Thymus (tissue), 11 donors: ENCODE measurements around the gene PCDH1. TPM values are rescaled to one million over a fixed set of nuclear protein-coding genes. Genes with fewer than 3 reads are reported as not detected.

Experiments
- DNase-seq, 9 donors: peaks; one replicate each; pipeline ENCODE4 v3.0.0-alpha.2; 2013; ENCODE audit warnings: low spot score in 9 of 9, low read depth in 6 of 9, missing footprints in 1 of 9
- H3K27ac ChIP-seq, 2 donors: one replicate each; pipeline ENCODE4 v1.5.1; 2013; ENCODE audit warnings: control low read depth in 1 of 2, low read depth in 1 of 2, low read length in 1 of 2, mild to moderate bottlenecking in 1 of 2, moderate library complexity in 1 of 2
- H3K27me3 ChIP-seq, 2 donors: one replicate each; pipeline ENCODE4 v1.5.1; 2013; ENCODE audit warnings: low read length in 1 of 2; ENCODE audit not compliant: control insufficient read depth in 2 of 2, insufficient read depth in 1 of 2
- H3K36me3 ChIP-seq, 2 donors: one replicate each; pipeline ENCODE4 v1.5.1; 2013; ENCODE audit warnings: low read length in 1 of 2, mild to moderate bottlenecking in 1 of 2, moderate library complexity in 1 of 2; ENCODE audit not compliant: control insufficient read depth in 2 of 2, insufficient read depth in 2 of 2
- H3K4me1 ChIP-seq, 2 donors: one replicate each; pipeline ENCODE4 v1.5.1; 2013; ENCODE audit warnings: low read length in 2 of 2; ENCODE audit not compliant: control insufficient read depth in 2 of 2, insufficient read depth in 2 of 2
- H3K4me3 ChIP-seq, 2 donors: one replicate each; pipeline ENCODE4 v1.5.1; 2013; ENCODE audit warnings: low read length in 2 of 2, control low read depth in 1 of 2, mild to moderate bottlenecking in 1 of 2
- H3K9me3 ChIP-seq, 2 donors: one replicate each; pipeline ENCODE4 v1.5.1; 2013; ENCODE audit warnings: low read length in 1 of 2, mild to moderate bottlenecking in 1 of 2; ENCODE audit not compliant: control insufficient read depth in 2 of 2, insufficient read depth in 1 of 2
- WGBS: extraction: QIAGEN DNeasy Blood & Tissue Kit; methylation state at CpG from one replicate; pipeline ENCODE4 v1.1.7; 2013; 5-methylcytosine and 5-hydroxymethylcytosine counted together
- polyA plus RNA-seq: library from polyadenylated mRNA; stranded (reverse); fragments of 200-250 nt; gene quantifications from one replicate; pipeline ENCODE4 v1.2.3, GENCODE V29; 2013
- total RNA-seq: library from RNA; stranded (reverse); fragments of 120-200 nt; gene quantifications from one replicate; pipeline ENCODE4 v1.2.4, GENCODE V29; 2013
- donor health status: healthy.

PCDH1 gene
- total and polyA plus RNA-seq, 2 donors: 1.9 to 5.1 TPM

DNA sequence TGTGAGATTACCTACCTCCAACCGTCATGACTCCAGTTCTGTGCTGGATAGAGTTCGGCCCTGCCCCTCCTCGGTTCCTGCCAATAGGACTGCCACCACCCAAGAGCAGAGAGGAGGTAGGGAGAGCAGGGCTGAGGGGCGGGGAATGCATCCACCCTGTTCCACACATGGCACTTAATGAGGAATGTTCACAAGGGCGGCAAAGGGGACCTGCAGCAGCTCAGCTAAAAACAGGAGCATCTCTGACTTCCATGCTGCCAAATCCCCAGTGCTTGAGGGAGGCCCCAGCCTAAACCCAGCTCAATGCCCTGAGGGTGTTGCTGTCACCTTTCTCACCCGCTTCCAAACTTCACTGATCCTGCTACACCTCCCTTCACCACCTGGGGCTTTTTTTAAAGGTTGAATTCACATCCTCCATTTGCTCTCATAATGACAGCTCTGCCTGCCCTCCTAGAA lies 37.7 kb upstream of the PCDH1 start:
- WGBS: 92% methylated on average over 6 of the region's 6 CpGs
- Histone ChIP-seq H3K4me3 (no peak overlapping the region), H3K27ac (no peak overlapping the region), H3K27me3 (peaks cover 17 to 47% of the 10 kb centered on the region in 2 donors), H3K36me3 (no peaks in the 10 kb centered on the region), H3K4me1 (peaks cover 0 to 8% of the 10 kb centered on the region in 2 donors), H3K9me3 (no peaks in the 10 kb centered on the region)
- DNase-seq: no peak

DNA sequence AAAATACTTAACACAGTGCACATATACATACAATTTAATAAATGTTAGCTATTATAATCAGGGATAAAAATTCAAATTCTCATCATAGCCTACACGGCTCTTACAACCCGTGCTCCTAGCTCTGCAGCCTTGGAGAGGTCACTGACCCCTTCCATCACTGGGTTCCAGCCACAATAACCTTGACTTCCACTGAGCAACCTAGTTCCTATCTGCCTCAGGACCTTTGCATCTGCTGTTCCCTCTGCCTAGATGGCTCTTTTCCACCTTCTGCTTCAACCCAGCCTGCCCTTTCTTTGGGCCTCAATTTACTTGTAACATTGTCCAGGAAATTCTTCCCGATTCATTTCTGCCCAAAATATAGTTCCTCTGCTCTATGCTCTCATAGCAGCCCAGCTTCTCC lies 36.6 kb upstream of the PCDH1 start:
- H3K4me1 ChIP-seq: peaks cover 0 to 8% of the 10 kb centered on the region in 2 donors
- H3K27ac ChIP-seq: no peak overlapping the region
- no peak for DNase-seq
- H3K27me3 ChIP-seq: peaks cover 18 to 52% of the 10 kb centered on the region in 2 donors
- H3K36me3 ChIP-seq: no peaks in the 10 kb centered on the region
- H3K4me3 ChIP-seq: no peak overlapping the region
- WGBS: 97% methylated on average over 3 of the region's 3 CpGs
- H3K9me3 ChIP-seq: no peaks in the 10 kb centered on the region

DNA sequence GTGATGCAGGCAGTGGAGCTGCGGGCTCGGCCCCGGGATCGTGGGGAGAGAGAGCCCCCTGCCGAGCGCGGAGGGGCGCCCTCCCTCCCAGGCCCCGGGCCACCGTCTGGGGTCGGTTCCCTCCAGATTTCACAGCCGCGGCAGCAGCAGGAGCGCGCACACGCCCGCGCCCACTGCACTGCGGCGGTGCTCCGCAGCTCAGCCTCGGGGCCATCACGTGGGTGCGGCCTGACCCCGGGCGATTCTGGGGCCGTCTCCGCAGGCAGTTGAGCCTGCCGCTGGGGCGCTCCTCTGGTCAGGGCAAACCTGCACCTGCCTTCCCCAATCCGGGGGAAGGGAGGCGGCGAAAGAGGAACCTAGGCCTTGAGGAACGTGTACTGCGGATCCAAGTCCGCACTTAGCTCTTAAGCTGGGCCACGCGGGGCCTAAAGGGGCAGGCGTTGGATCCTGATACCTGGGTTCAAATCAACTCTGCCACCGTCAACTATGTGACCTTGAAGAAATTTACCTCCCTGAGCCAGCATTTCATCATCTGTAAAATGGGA lies 36.1 kb upstream of the PCDH1 start:
- Histone ChIP-seq H3K4me1 (peaks cover 0 to 8% of the 10 kb centered on the region in 2 donors), H3K27me3 (peaks cover 18 to 54% of the 10 kb centered on the region in 2 donors), H3K4me3 (peak overlapping the region in 1 of 2 donors; percentile 39), H3K9me3 (no peaks in the 10 kb centered on the region), H3K36me3 (no peaks in the 10 kb centered on the region), H3K27ac (no peak overlapping the region)
- peak in 7 of 9 donors; percentile 6 to 49 (median 19) for DNase-seq
- 6% methylated on average over 40 of the region's 40 CpGs for WGBS

DNA sequence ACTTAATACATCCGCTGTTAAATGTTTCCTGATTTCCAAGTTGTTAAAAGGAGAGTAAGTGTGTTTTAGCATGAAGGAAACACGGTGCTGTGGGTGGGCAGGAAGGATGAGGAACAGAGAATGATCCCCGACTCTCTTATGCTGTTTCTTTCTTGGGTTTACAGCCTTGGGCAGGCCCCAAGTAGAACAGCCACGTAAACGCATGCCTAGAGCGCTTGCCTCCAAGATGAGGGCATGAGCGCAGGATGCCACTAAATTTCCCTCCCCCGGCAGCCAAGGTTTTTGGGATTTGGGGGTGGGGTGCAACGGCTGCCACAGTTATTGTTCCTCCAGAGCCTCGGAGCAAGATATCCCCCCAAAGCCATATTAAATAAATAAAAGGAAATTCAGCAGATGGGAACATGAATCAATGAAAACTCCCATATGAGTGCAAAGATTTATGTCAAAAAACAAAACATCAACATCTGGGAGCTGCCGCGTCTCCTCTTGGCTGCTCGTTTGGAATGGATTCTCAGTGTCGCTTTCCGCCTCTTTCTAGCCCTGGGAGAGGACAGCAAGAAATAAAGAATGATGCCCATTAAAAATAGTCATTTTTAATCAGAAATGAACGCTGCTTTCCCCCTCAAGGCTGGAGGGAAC lies 35.5 kb upstream of the PCDH1 start:
- no peak for DNase-seq
- 26% methylated on average over 16 of the region's 16 CpGs for WGBS

DNA sequence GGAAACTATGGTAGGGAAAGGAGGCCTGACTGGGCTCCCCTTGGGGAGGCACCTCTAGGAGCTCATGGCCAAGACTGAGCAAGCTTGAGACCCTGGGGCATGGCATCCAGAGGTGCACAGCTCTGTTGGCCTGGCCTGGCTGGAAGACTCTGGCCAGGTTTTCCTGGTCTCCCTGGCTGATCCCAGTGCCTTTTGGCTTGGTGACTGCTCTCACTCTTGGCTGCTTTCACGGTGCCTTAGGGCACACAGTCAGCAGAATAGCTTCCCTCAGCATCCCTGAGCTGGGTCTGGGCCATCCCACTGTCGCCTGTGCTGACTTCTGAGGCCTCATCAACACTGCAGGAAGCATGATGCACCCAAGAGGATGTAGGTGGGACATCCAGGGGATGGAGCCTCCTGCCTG lies 32.1 kb upstream of the PCDH1 start:
- Histone ChIP-seq H3K27me3 (peaks cover 16 to 44% of the 10 kb centered on the region in 2 donors), H3K36me3 (no peaks in the 10 kb centered on the region), H3K9me3 (no peaks in the 10 kb centered on the region), H3K4me3 (no peak overlapping the region), H3K4me1 (peaks cover 0 to 8% of the 10 kb centered on the region in 2 donors), H3K27ac (no peak overlapping the region)
- DNase-seq: no peak
- WGBS: 81% methylated on average over 2 of the region's 2 CpGs

More for the DNA sequence above, 35.5 kb upstream of the PCDH1 start:
- Histone ChIP-seq H3K27ac (no peak overlapping the region), H3K27me3 (peaks cover 18 to 55% of the 10 kb centered on the region in 2 donors), H3K9me3 (no peaks in the 10 kb centered on the region), H3K4me1 (peaks cover 0 to 8% of the 10 kb centered on the region in 2 donors), H3K4me3 (peak overlapping the region in 1 of 2 donors; percentile 39), H3K36me3 (no peaks in the 10 kb centered on the region)

DNA sequence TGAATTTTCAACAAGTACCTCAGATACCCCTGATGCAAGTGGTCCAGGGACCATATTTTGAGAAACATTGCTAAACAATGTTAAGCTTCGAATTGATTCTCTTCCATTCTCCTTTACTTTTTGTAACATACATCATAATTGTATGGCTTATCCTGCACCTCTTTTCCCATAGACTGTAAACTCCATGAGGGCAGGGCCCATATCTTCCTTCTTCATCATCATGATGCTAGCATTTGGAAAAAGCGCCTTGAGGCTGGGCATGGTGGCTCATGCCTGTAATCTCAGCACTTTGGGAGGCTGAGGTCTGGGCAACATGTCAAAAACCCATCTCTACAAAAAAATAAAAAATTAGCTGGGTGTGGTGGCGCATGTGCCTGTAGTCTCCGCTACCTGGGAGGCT lies 31.0 kb upstream of the PCDH1 start:
- no peaks in the 10 kb centered on the region for H3K36me3 ChIP-seq
- H3K4me3 ChIP-seq: no peak overlapping the region
- WGBS: 96% methylated on average over 4 of the region's 4 CpGs
- H3K27me3 ChIP-seq: peaks cover 11 to 34% of the 10 kb centered on the region in 2 donors
- H3K4me1 ChIP-seq: peaks cover 0 to 8% of the 10 kb centered on the region in 2 donors
- no peaks in the 10 kb centered on the region for H3K9me3 ChIP-seq
- no peak for DNase-seq
- no peak overlapping the region for H3K27ac ChIP-seq

DNA sequence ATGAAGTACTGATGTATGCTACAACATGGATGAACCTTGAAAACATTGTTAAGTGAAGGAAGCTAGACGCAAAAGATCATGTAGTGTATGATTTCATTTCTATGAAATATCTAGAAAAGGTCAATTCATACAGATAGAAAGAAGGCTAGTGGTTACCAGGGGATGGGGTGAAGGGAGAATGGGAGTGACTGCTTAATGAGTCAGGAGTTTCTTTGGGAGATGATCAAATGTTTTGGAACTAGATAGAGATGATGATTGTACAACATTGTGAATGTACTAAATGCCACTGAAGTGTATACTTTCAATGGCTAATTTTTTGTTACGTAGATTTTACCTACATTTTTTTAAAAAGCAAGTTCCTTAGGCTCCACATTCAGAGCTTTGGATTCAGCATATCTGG lies 30.6 kb upstream of the PCDH1 start:
- WGBS: 98% methylated on average over 2 of the region's 2 CpGs
- Histone ChIP-seq H3K36me3 (no peaks in the 10 kb centered on the region), H3K9me3 (no peaks in the 10 kb centered on the region), H3K4me1 (peaks cover 0 to 4% of the 10 kb centered on the region in 2 donors), H3K27ac (no peak overlapping the region), H3K4me3 (no peak overlapping the region), H3K27me3 (peaks cover 11 to 29% of the 10 kb centered on the region in 2 donors)
- no peak for DNase-seq

DNA sequence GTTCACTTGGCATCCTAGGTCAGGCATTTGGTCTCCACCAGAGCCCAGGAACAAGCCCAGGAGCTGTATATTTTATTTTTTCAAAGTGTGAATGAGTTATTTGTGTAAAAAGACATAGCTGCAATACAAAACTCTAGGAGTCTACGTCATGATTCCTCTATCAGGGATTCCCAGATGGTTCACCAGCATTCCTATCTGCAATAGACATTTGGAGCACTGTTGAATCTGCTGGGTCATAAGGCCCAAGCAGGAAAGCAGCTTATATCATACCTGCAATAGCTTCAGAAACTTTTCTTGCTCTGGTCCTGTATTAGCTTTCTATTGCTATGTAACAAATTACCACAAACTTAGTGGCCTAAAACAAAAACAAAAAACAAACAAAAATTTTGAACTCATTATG lies 28.8 kb upstream of the PCDH1 start:
- H3K27ac ChIP-seq: no peak overlapping the region
- H3K4me3 ChIP-seq: no peak overlapping the region
- no peaks in the 10 kb centered on the region for H3K36me3 ChIP-seq
- no peak for DNase-seq
- no peaks in the 10 kb centered on the region for H3K4me1 ChIP-seq
- H3K27me3 ChIP-seq: peaks cover 2 to 15% of the 10 kb centered on the region in 2 donors
- WGBS: 0% methylated on average over 1 of the region's 1 CpG
- H3K9me3 ChIP-seq: no peaks in the 10 kb centered on the region

DNA sequence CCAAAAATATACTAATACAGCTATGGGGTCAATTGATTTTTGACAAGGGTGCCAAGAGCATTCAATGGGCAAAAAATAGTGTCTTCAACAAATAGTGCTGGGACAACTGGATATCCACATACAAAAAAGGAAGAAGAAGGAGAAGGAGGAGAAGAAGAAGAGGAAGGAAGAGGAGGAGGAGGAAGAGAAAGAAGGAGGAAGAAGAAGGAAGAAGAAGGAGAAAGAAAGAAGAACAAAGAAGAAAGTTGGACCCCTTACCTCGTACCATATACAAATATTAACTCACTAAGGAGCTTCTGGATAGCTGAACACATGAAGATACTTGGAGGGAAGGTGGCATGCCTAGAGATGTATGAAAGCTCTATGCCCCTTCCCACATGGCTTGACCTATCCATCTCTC lies 28.3 kb upstream of the PCDH1 start:
- Histone ChIP-seq H3K36me3 (no peaks in the 10 kb centered on the region), H3K9me3 (no peaks in the 10 kb centered on the region), H3K4me3 (no peak overlapping the region), H3K27me3 (peaks cover 2 to 13% of the 10 kb centered on the region in 2 donors), H3K4me1 (no peaks in the 10 kb centered on the region), H3K27ac (no peak overlapping the region)
- no peak for DNase-seq
- WGBS: 49% methylated on average over 1 of the region's 1 CpG
